ENCODE measurements around the gene LRR1. TPM values are rescaled to one million over a fixed set of nuclear protein-coding genes. Genes with fewer than 3 reads are reported as not detected.

LRR1 gene
- total and polyA plus RNA-seq, 9 of the 15 experiments (the other 6 are each of a cell fraction or from before 2014, with no cell fraction given): 26.5 to 58.1 (median 31.8) TPM

- TF ChIP-seq MECOM (CRISPR knock-in tag; IDR thresholded peaks at IDR 0.05): no peak
- TF ChIP-seq NR2C2 (CRISPR knock-in tag; IDR thresholded peaks at IDR 0.05): no peak; the same call in 1 of the 2 replicates
- peak; percentile 56; the same call in 1 of the 2 replicates for TF ChIP-seq NR2C2 (tag; IDR thresholded peaks at IDR 0.05)
- peak; percentile 93 for TF ChIP-seq POLR2B (IDR thresholded peaks at IDR 0.05; ENCODE audit: low read depth, partially characterized antibody)
- TF ChIP-seq, protein P1, sequence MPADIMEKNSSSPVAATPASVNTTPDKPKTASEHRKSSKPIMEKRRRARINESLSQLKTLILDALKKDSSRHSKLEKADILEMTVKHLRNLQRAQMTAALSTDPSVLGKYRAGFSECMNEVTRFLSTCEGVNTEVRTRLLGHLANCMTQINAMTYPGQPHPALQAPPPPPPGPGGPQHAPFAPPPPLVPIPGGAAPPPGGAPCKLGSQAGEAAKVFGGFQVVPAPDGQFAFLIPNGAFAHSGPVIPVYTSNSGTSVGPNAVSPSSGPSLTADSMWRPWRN (IDR thresholded peaks at IDR 0.05; ENCODE audit: low read depth): no peak
- TF ChIP-seq DNMT1 (IDR thresholded peaks at IDR 0.05): no peak
- TF ChIP-seq, protein P2, sequence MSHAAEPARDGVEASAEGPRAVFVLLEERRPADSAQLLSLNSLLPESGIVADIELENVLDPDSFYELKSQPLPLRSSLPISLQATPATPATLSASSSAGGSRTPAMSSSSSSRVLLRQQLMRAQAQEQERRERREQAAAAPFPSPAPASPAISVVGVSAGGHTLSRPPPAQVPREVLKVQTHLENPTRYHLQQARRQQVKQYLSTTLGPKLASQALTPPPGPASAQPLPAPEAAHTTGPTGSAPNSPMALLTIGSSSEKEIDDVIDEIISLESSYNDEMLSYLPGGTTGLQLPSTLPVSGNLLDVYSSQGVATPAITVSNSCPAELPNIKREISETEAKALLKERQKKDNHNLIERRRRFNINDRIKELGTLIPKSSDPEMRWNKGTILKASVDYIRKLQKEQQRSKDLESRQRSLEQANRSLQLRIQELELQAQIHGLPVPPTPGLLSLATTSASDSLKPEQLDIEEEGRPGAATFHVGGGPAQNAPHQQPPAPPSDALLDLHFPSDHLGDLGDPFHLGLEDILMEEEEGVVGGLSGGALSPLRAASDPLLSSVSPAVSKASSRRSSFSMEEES (CRISPR knock-in tag; IDR thresholded peaks at IDR 0.05): no peak
- TF ChIP-seq ELF1 (tag; IDR thresholded peaks at IDR 0.05): no peak
- TF ChIP-seq, protein P3, sequence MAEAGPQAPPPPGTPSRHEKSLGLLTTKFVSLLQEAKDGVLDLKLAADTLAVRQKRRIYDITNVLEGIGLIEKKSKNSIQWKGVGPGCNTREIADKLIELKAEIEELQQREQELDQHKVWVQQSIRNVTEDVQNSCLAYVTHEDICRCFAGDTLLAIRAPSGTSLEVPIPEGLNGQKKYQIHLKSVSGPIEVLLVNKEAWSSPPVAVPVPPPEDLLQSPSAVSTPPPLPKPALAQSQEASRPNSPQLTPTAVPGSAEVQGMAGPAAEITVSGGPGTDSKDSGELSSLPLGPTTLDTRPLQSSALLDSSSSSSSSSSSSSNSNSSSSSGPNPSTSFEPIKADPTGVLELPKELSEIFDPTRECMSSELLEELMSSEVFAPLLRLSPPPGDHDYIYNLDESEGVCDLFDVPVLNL (CRISPR knock-in tag; IDR thresholded peaks at IDR 0.05; ENCODE audit: low read depth): no peak
- TF ChIP-seq ZFX (CRISPR knock-in tag; IDR thresholded peaks at IDR 0.05): peak; percentile 76
- no peak for TF ChIP-seq ZNF696 (CRISPR knock-in tag; conservative IDR thresholded peaks at IDR 0.05)
- TF ChIP-seq MIER1 (IDR thresholded peaks at IDR 0.05; ENCODE audit: low read depth): no peak
- TF ChIP-seq ZNF507 (tag; conservative IDR thresholded peaks at IDR 0.05): no peak
- TF ChIP-seq CSDE1 (IDR thresholded peaks at IDR 0.05): peak in 1 of 2 experiments; percentile 80; a peak in 2 of 4 replicates
- no peak for TF ChIP-seq SNIP1 (IDR thresholded peaks at IDR 0.05; ENCODE audit: low read depth)
- peak; percentile 99 for TF ChIP-seq NBN (IDR thresholded peaks at IDR 0.05; ENCODE audit: low read depth)
- TF ChIP-seq ZNF316 (IDR thresholded peaks at IDR 0.05): no peak
- no peak for TF ChIP-seq DIDO1 (tag; IDR thresholded peaks at IDR 0.05; ENCODE audit: low read depth)
- TF ChIP-seq ZNF165 (CRISPR knock-in tag; IDR thresholded peaks at IDR 0.05; ENCODE audit: borderline replicate concordance): no peak
- TF ChIP-seq ZNF3 (CRISPR knock-in tag; IDR thresholded peaks at IDR 0.05): no peak
- TF ChIP-seq ZFP91 (CRISPR knock-in tag; IDR thresholded peaks at IDR 0.05): no peak
- TF ChIP-seq HDAC8 (tag; IDR thresholded peaks at IDR 0.05): no peak
- no peak for TF ChIP-seq ILK (tag; IDR thresholded peaks at IDR 0.05; ENCODE audit: borderline replicate concordance, low read depth)
- no peak for TF ChIP-seq RBM25 (IDR thresholded peaks at IDR 0.05; ENCODE audit: low read depth, low read length, severe bottlenecking)
- no peak for TF ChIP-seq ZC3H8 (IDR thresholded peaks at IDR 0.05)
- TF ChIP-seq NFIX (CRISPR knock-in tag; IDR thresholded peaks at IDR 0.05; ENCODE audit: low read depth): peak; percentile 22; the same call in 1 of the 2 replicates
Observed at GRCh38 chr14:49585803-49586672, 12.7 kb upstream of the LRR1 start, which contains the start of gene RPS29 (continued).

Data from K562 (cell line).